ENCODE measurements around the gene TPST1. TPM values are rescaled to one million over a fixed set of nuclear protein-coding genes. Genes with fewer than 3 reads are reported as not detected.

The TPST1 gene
- total and polyA plus RNA-seq, 2 of the 8 experiments (the other 6 are each of a cell fraction or from before 2014, with no cell fraction given) = 8.2 to 18.4 TPM

DNA sequence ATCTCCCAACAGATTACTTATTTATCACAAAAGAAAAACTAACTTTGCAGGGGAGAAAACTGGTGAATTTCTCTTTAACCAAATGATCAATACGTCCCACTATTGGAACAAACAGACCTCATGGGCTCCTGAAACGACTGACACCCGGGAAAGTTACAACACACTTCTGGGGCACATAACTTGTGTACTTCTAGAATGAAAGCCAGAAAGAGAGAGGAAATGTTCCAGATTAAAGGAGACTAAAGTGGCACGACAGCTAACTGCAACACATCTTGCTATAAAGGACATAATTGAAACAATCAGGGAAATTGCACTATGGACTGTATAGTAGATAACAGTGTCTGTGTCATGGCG is 14.7 kb upstream of the TPST1 start (continued):
- TF ChIP-seq TAF1 (IDR thresholded peaks at IDR 0.05; ENCODE audit: low read depth, low read length) (no peak), HDAC6 (IDR thresholded peaks at IDR 0.05; ENCODE audit: low read depth, low read length) (no peak), ZNF274 (IDR thresholded peaks at IDR 0.05; ENCODE audit: borderline replicate concordance, extremely low read depth, low read length) (no peak), RBBP5 (IDR thresholded peaks at IDR 0.05; ENCODE audit: borderline replicate concordance, low read depth, low read length) (no peak)

Data from H1 (cell line).